ENCODE data around the gene TNFRSF6B.

Gene TNFRSF6B

DNA sequence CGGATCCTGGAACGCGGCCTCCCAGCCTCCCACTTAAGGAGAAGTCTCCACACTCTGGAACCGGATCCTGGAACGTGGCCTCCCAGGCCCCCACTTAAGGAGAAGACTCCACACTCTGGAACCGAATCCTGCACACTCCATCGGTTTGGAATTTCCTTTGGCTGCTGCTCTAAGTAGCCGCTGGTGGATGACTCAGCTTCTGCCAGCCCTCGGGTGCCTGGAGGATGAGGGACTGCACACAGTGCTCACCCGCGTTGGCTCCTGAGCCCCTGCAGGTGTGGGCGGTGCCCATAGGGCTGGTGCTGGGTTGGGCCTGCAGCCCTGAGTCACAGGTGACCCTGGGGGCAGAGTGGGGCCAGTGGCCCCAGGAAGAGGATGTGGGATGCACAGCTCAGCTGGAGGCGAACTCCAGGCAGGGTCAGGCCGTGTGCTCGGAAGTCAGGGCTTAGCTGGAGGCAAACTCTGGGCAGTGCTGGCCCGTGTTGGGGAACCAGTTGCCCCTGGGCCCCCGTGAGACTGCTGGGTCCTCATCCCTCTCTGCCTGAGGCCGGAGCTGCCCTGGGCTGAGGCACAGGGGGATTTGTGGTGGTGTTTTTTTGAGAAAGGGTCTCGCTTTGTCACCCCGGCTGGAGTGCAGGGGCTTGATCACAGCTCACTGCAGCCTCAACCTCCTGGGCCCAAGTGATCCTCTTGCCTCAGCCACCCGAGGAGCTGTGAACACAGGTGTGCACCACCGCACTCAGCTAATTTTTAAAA is 13.9 kb upstream of the TNFRSF6B start:
- Histone ChIP-seq H3K4me1 (no peaks in the 10 kb centered on the region), H3K9ac (no peak overlapping the region), H3K36me3 (ENCODE audit: control insufficient read depth, insufficient read depth, low read length) (no peaks in the 10 kb centered on the region), H3K27ac (no peak overlapping the region), H2AFZ (no peak overlapping the region), H3K4me2 (ENCODE audit: low read length) (no peak overlapping the region), H3K79me2 (no peaks in the 10 kb centered on the region), H3K4me3 (ENCODE audit: low read depth, low read length) (no peak overlapping the region), H3K27me3 (ENCODE audit: control insufficient read depth, insufficient read depth, low read length) (no peaks in the 10 kb centered on the region), H3K9me3 (ENCODE audit: control insufficient read depth, low read length) (no peaks in the 10 kb centered on the region)
- TF ChIP-seq, protein P1, sequence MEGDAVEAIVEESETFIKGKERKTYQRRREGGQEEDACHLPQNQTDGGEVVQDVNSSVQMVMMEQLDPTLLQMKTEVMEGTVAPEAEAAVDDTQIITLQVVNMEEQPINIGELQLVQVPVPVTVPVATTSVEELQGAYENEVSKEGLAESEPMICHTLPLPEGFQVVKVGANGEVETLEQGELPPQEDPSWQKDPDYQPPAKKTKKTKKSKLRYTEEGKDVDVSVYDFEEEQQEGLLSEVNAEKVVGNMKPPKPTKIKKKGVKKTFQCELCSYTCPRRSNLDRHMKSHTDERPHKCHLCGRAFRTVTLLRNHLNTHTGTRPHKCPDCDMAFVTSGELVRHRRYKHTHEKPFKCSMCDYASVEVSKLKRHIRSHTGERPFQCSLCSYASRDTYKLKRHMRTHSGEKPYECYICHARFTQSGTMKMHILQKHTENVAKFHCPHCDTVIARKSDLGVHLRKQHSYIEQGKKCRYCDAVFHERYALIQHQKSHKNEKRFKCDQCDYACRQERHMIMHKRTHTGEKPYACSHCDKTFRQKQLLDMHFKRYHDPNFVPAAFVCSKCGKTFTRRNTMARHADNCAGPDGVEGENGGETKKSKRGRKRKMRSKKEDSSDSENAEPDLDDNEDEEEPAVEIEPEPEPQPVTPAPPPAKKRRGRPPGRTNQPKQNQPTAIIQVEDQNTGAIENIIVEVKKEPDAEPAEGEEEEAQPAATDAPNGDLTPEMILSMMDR (IDR thresholded peaks at IDR 0.05) = no peak

DNA sequence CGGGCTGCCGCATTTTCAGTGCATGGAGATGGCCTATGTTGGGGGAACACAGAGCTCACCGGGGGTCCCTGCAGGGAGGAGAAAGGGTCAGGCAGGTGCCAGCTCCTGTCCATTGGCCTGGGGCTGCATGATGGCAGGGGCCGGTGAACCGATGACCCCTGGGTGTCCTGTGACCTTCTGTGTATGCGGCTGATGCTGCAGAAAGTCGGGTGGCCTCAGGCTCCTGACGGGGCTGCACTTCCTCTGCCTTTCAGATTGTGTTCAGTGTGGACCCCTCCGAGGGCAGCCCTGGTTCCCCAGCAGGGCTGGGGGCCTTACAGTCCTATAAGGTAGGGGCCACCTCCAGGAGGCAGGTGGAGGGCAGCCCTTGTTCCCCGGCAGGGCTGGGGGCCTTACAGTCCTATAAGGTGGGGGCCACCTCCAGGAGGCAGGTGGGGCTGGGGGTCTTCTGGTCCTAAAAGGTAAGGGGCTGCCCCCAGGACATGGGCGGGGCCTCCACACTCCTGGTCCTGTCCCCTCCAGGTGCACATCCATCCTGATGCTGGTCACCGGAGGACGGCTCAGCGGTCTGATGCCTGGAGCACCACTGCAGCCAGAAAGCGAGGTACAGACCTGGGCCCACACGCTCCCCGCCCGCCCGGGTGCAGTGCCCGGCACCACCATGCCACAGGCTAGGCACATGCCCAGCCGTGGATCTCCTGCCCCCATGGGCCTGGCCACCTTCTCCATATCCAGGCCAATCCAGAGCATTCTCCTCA is 11.0 kb upstream of the TNFRSF6B start:
- Histone ChIP-seq H2AFZ (no peak overlapping the region), H3K4me1 (no peaks in the 10 kb centered on the region), H3K36me3 (ENCODE audit: control insufficient read depth, insufficient read depth, low read length) (no peaks in the 10 kb centered on the region), H3K9me3 (ENCODE audit: control insufficient read depth, low read length) (no peaks in the 10 kb centered on the region), H3K4me2 (ENCODE audit: low read length) (no peak overlapping the region), H3K4me3 (ENCODE audit: low read depth, low read length) (no peak overlapping the region), H3K79me2 (no peaks in the 10 kb centered on the region), H3K27me3 (ENCODE audit: control insufficient read depth, insufficient read depth, low read length) (no peaks in the 10 kb centered on the region), H3K27ac (peak overlapping the region; percentile 78), H3K9ac (no peak overlapping the region)
- TF ChIP-seq, protein P1 (IDR thresholded peaks at IDR 0.05) = no peak

DNA sequence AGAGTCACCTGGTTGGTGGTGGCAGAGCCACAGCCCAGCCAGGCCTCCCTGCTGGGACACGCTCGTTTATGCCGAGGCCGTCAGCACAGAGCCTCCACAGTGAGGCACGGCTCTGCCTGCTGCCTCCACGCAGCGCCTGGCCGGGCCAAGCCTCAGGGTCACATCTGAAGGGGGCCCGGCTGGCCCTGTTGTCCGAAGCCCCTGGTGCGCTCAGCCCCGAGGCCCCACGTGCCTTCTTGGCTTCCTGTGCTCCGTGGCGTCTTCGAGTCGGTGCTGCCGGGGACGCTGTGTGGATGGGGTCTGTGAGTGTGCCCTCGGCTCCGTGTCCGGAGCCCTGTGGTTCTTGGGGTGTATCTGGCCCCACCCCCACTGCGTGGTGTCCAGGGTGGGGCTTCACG is 10.4 kb upstream of the TNFRSF6B start:
- H3K4me3 ChIP-seq (ENCODE audit: low read depth, low read length) = no peak overlapping the region
- peak overlapping the region; percentile 15 for H3K4me2 ChIP-seq (ENCODE audit: low read length)
- no peaks in the 10 kb centered on the region for H3K27me3 ChIP-seq (ENCODE audit: control insufficient read depth, insufficient read depth, low read length)
- peak overlapping the region; percentile 78 for H3K27ac ChIP-seq
- no peaks in the 10 kb centered on the region for H3K79me2 ChIP-seq
- H3K4me1 ChIP-seq = no peaks in the 10 kb centered on the region
- H3K36me3 ChIP-seq (ENCODE audit: control insufficient read depth, insufficient read depth, low read length) = no peaks in the 10 kb centered on the region
- H2AFZ ChIP-seq = no peak overlapping the region
- no peak overlapping the region for H3K9ac ChIP-seq
- no peaks in the 10 kb centered on the region for H3K9me3 ChIP-seq (ENCODE audit: control insufficient read depth, low read length)
- TF ChIP-seq, protein P1 (IDR thresholded peaks at IDR 0.05) = no peak

DNA sequence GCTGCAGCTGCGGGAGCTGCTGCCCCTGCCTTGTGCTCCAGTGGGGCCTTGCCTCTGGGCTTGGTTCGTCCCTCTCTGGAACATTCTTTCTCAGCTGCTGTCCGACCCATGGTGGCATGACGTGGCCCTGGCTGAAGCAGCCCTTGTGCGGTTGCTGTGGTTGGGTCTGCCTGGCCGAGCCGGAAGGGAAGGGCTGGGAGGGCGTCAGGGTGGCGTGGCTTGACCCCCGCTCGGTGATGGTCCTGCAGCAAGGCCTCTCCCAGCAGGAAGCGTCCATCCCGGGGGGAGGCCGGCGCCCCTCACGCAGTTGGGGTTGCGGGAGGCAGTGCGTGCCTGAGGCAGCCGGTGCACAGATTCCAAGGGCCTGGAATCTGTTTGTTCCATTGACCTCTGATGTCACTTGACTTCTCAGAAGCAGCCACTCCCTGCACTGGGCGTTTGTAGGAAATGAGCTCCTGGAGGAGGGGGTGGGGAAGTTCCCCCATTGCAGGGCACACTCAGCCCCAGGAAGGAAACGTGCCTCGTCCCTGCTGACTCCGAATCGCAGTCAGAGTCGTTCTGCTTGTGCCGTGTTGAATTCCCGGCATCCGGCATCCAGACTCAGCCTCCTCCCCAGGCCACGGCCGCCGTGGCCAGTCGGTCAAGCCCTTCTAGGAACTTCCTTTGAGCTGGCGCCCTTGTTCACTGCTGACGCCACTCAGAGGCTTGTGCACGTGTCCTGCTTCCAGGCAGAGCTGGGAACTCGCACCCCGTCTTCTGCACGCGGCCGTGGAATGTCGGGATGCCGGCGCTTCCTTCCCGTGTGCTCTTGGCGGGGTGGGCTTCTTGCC is 9.7 kb upstream of the TNFRSF6B start:
- H3K4me3 ChIP-seq (ENCODE audit: low read depth, low read length) = no peak overlapping the region
- no peaks in the 10 kb centered on the region for H3K36me3 ChIP-seq (ENCODE audit: control insufficient read depth, insufficient read depth, low read length)
- no peaks in the 10 kb centered on the region for H3K9me3 ChIP-seq (ENCODE audit: control insufficient read depth, low read length)
- no peak overlapping the region for H2AFZ ChIP-seq
- H3K4me2 ChIP-seq (ENCODE audit: low read length) = peak overlapping the region; percentile 15
- H3K27me3 ChIP-seq (ENCODE audit: control insufficient read depth, insufficient read depth, low read length) = no peaks in the 10 kb centered on the region
- TF ChIP-seq, protein P1 (IDR thresholded peaks at IDR 0.05) = no peak
- H3K4me1 ChIP-seq = no peaks in the 10 kb centered on the region
- no peaks in the 10 kb centered on the region for H3K79me2 ChIP-seq
- H3K27ac ChIP-seq = peak overlapping the region; percentile 78
- H3K9ac ChIP-seq = no peak overlapping the region

All from parathyroid adenoma (tissue), 2 donors.